HepG2 (cell line): ENCODE results near the gene UNKL. TPM values are rescaled to one million over a fixed set of nuclear protein-coding genes. Genes with fewer than 3 reads are reported as not detected.
A peak's percentile ranks its signal among the peaks of the same experiment; 100 is the strongest.

ENCODE experiments used
- CREBL2 ChIP-seq: sonication (generic); formaldehyde crosslinking; IDR thresholded peaks from 2 replicates; pipeline ENCODE4 v1.8.1; 2023; ENCODE audit warnings: missing genetic modification reagents, mild to moderate bottlenecking, borderline replicate concordance
- HIVEP1 ChIP-seq: sonication (generic); formaldehyde crosslinking; IDR thresholded peaks from 2 replicates; pipeline ENCODE4 v1.4.0; 2020; ENCODE audit warnings: mild to moderate bottlenecking, missing genetic modification reagents
- HOXA3 ChIP-seq: sonication (generic); formaldehyde crosslinking; IDR thresholded peaks from 2 replicates; pipeline ENCODE4 v1.5.0; 2020; ENCODE audit warnings: missing genetic modification reagents
- NAIF1 ChIP-seq: sonication (generic); formaldehyde crosslinking; IDR thresholded peaks from 2 replicates; pipeline ENCODE4 v1.5.0; 2020; ENCODE audit warnings: mild to moderate bottlenecking, missing genetic modification reagents, borderline replicate concordance
- NR2F1 ChIP-seq, 2 experiments: fragments of 450-650 bp in 1 of 2; formaldehyde crosslinking in 1 of 2; IDR thresholded peaks; 2 replicates each; pipeline versions ENCODE4 v1.5.0 to v1.6.1; 2016 to 2020; ENCODE audit warnings: mild to moderate bottlenecking in 1 of 2, missing compliant biosample characterization in 1 of 2, missing genetic modification reagents in 1 of 2, moderate library complexity in 1 of 2
- SNAPC2 ChIP-seq: sonication (generic); formaldehyde crosslinking; IDR thresholded peaks from 2 replicates; pipeline ENCODE4 v1.8.1; 2022; ENCODE audit warnings: mild to moderate bottlenecking, missing genetic modification reagents
- SRSF1 ChIP-seq: fragments of 200-400 bp; formaldehyde crosslinking; optimal IDR thresholded peaks from 2 replicates; pipeline ENCODE3; 2017; ENCODE audit warnings: mild to moderate bottlenecking, low read depth, low read length, moderate library complexity
- TCF7 ChIP-seq: sonication (generic); IDR thresholded peaks from 2 replicates; pipeline ENCODE4 v1.6.1; 2016; ENCODE audit warnings: antibody characterized with exemption, low read depth
- UBTF ChIP-seq: sonication (generic); formaldehyde crosslinking; IDR thresholded peaks from 2 replicates; pipeline ENCODE4 v1.4.0; 2020; ENCODE audit warnings: mild to moderate bottlenecking, missing genetic modification reagents
- ZBTB38 ChIP-seq: sonication (generic); formaldehyde crosslinking; IDR thresholded peaks from 2 replicates; pipeline ENCODE4 v1.5.1; 2020; ENCODE audit warnings: mild to moderate bottlenecking, missing genetic modification reagents
- ZMYM3 ChIP-seq: sonication (generic); formaldehyde crosslinking; IDR thresholded peaks from 2 replicates; pipeline ENCODE4 v1.5.1; 2020; ENCODE audit warnings: mild to moderate bottlenecking, missing genetic modification reagents
- ZMYM4 ChIP-seq: sonication (generic); formaldehyde crosslinking; IDR thresholded peaks from 2 replicates; pipeline ENCODE4 v1.8.1; 2023; ENCODE audit warnings: mild to moderate bottlenecking, missing genetic modification reagents
- ZNF124 ChIP-seq: sonication (generic); formaldehyde crosslinking; IDR thresholded peaks from 2 replicates; pipeline ENCODE4 v1.4.0; 2020; ENCODE audit warnings: missing genetic modification reagents
- ZNF160 ChIP-seq: sonication (generic); formaldehyde crosslinking; IDR thresholded peaks from 2 replicates; pipeline ENCODE4 v1.8.0; 2022; ENCODE audit warnings: mild to moderate bottlenecking, inconsistent platforms, missing genetic modification reagents
- ZNF329 ChIP-seq: sonication (generic); formaldehyde crosslinking; IDR thresholded peaks from 2 replicates; pipeline ENCODE4 v1.9.0; 2021; ENCODE audit warnings: low read depth, mild to moderate bottlenecking, missing genetic modification reagents
- ZNF572 ChIP-seq: sonication (generic); formaldehyde crosslinking; IDR thresholded peaks from 2 replicates; pipeline ENCODE4 v1.5.1; 2020; ENCODE audit warnings: mild to moderate bottlenecking, missing genetic modification reagents
- ZNF598 ChIP-seq: sonication (generic); formaldehyde crosslinking; IDR thresholded peaks from 2 replicates; pipeline ENCODE4 v1.5.1; 2020; ENCODE audit warnings: mild to moderate bottlenecking, missing genetic modification reagents, borderline replicate concordance
- ZNF629 ChIP-seq: sonication (generic); formaldehyde crosslinking; conservative IDR thresholded peaks from 2 replicates; pipeline ENCODE4 v1.5.0; 2020; ENCODE audit warnings: missing genetic modification reagents
- polyA plus RNA-seq, 8 experiments: library from polyadenylated mRNA; depleted of rRNA in 3 of 8; stranded (reverse) in 7 of 8; unstranded in 1 of 8; fragments of >200 nt; fragmentation: Illumina TruSeq in 4 of 8; extraction: Trizol in 4 of 8; gene quantifications; 2 replicates each; pipeline versions ENCODE4 v1.2.1 to v1.2.3, GENCODE V29; 2011 to 2016; ENCODE audit warnings: low read depth in 4 of 8, missing spikeins in 1 of 8, mixed read lengths in 1 of 8; ENCODE audit not compliant: insufficient read depth in 1 of 8
- total RNA-seq, 5 experiments: library from RNA; depleted of rRNA; stranded (reverse); fragments of >200 nt; fragmentation: Illumina TruSeq; extraction: Trizol; gene quantifications; 2 replicates each; pipeline ENCODE4 v1.2.3, GENCODE V29; 2016; ENCODE audit warnings: low read depth in 1 of 5
- TF ChIP-seq, protein P1 (sequence below): IDR thresholded peaks from 2 replicates; pipeline ENCODE4 v1.6.1; 2016; ENCODE audit warnings: control low read depth
- TF ChIP-seq, protein P2 (sequence below): sonication (generic); formaldehyde crosslinking; IDR thresholded peaks from 2 replicates; pipeline ENCODE4 v1.5.1; 2020; ENCODE audit warnings: mild to moderate bottlenecking, missing genetic modification reagents, moderate library complexity
- TF ChIP-seq, protein P3 (sequence below), 2 experiments: sonication (generic) in 1 of 2; formaldehyde crosslinking in 1 of 2; IDR thresholded peaks; 2 replicates each; pipeline versions ENCODE4 v1.5.1 to v1.6.1; 2011 to 2020; ENCODE audit warnings: borderline replicate concordance in 1 of 2, low read depth in 1 of 2, low read length in 1 of 2, mild to moderate bottlenecking in 1 of 2, missing genetic modification reagents in 1 of 2, moderate library complexity in 1 of 2

The UNKL gene
- total and polyA plus RNA-seq, 2 of the 13 experiments (the other 11 are each of a cell fraction or from before 2014, with no cell fraction given), result 10.4 to 17.6 TPM

- TF ChIP-seq, protein P1, sequence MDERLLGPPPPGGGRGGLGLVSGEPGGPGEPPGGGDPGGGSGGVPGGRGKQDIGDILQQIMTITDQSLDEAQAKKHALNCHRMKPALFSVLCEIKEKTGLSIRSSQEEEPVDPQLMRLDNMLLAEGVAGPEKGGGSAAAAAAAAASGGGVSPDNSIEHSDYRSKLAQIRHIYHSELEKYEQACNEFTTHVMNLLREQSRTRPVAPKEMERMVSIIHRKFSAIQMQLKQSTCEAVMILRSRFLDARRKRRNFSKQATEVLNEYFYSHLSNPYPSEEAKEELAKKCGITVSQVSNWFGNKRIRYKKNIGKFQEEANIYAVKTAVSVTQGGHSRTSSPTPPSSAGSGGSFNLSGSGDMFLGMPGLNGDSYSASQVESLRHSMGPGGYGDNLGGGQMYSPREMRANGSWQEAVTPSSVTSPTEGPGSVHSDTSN (CRISPR knock-in tag), result no peak
- TF ChIP-seq HOXA3 (CRISPR knock-in tag) (no peak), TCF7 (no peak), ZNF124 (CRISPR knock-in tag) (no peak), SNAPC2 (CRISPR knock-in tag) (no peak), ZBTB38 (CRISPR knock-in tag) (0 out of 2 replicates have a peak, but pooled peaks have one; percentile 42), SRSF1 (no peak), ZNF160 (CRISPR knock-in tag) (no peak), ZMYM4 (CRISPR knock-in tag) (no peak), HIVEP1 (CRISPR knock-in tag) (no peak), ZNF572 (CRISPR knock-in tag) (0 out of 2 replicates have a peak, but pooled peaks have one; percentile 26), ZNF329 (CRISPR knock-in tag) (no peak), ZNF598 (0 out of 2 replicates have a peak, but pooled peaks have one; percentile 18), ZNF629 (CRISPR knock-in tag) (no peak), NR2F1 (CRISPR knock-in tag; IDR thresholded peaks at IDR 0.05) (no peak), NAIF1 (no peak), CREBL2 (CRISPR knock-in tag) (no peak), ZMYM3 (CRISPR knock-in tag) (no peak), UBTF (CRISPR knock-in tag) (peak; percentile 29; the same call in 1 of the 2 replicates)
- TF ChIP-seq, protein P2, sequence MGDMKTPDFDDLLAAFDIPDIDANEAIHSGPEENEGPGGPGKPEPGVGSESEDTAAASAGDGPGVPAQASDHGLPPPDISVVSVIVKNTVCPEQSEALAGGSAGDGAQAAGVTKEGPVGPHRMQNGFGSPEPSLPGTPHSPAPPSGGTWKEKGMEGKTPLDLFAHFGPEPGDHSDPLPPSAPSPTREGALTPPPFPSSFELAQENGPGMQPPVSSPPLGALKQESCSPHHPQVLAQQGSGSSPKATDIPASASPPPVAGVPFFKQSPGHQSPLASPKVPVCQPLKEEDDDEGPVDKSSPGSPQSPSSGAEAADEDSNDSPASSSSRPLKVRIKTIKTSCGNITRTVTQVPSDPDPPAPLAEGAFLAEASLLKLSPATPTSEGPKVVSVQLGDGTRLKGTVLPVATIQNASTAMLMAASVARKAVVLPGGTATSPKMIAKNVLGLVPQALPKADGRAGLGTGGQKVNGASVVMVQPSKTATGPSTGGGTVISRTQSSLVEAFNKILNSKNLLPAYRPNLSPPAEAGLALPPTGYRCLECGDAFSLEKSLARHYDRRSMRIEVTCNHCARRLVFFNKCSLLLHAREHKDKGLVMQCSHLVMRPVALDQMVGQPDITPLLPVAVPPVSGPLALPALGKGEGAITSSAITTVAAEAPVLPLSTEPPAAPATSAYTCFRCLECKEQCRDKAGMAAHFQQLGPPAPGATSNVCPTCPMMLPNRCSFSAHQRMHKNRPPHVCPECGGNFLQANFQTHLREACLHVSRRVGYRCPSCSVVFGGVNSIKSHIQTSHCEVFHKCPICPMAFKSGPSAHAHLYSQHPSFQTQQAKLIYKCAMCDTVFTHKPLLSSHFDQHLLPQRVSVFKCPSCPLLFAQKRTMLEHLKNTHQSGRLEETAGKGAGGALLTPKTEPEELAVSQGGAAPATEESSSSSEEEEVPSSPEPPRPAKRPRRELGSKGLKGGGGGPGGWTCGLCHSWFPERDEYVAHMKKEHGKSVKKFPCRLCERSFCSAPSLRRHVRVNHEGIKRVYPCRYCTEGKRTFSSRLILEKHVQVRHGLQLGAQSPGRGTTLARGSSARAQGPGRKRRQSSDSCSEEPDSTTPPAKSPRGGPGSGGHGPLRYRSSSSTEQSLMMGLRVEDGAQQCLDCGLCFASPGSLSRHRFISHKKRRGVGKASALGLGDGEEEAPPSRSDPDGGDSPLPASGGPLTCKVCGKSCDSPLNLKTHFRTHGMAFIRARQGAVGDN (CRISPR knock-in tag), result peak; percentile 34
- TF ChIP-seq, protein P3, sequence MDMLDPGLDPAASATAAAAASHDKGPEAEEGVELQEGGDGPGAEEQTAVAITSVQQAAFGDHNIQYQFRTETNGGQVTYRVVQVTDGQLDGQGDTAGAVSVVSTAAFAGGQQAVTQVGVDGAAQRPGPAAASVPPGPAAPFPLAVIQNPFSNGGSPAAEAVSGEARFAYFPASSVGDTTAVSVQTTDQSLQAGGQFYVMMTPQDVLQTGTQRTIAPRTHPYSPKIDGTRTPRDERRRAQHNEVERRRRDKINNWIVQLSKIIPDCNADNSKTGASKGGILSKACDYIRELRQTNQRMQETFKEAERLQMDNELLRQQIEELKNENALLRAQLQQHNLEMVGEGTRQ (IDR thresholded peaks at IDR 0.05; ENCODE audit: low read depth, low read length), result no peak
- TF ChIP-seq, protein P3 (CRISPR knock-in tag; IDR thresholded peaks at IDR 0.05; ENCODE audit: borderline replicate concordance), result no peak
Observed at GRCh38 chr16:1437606-1438005, 23.1 kb upstream of the UNKL start (continued).
